ENCODE results near the gene HTR5A. TPM values are rescaled to one million over a fixed set of nuclear protein-coding genes. Genes with fewer than 3 reads are reported as not detected.

HTR5A gene
- total RNA-seq, 1 donor from 2014 or later: not detected

DNA sequence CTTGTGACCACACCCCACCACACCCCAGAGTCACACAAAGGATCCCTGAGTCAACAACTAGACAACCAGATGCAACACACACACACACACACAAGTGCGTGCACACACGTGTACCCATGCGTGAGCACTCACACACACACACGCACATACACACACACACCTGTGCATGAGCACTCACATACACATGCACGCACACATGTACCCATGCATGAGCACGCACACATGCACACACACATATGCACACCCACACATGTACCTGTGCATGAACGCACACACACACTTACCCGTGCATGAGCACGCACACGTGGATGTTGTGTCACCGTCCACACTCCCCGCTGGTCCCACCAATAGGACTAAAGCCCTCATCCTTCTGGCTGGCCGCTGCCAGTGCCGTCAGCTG is 60.4 kb downstream of the HTR5A start:
- H3K9me3 Mint-ChIP-seq (ENCODE audit: low read depth): no peaks in the 10 kb centered on the region
- TF ChIP-seq, protein P1, sequence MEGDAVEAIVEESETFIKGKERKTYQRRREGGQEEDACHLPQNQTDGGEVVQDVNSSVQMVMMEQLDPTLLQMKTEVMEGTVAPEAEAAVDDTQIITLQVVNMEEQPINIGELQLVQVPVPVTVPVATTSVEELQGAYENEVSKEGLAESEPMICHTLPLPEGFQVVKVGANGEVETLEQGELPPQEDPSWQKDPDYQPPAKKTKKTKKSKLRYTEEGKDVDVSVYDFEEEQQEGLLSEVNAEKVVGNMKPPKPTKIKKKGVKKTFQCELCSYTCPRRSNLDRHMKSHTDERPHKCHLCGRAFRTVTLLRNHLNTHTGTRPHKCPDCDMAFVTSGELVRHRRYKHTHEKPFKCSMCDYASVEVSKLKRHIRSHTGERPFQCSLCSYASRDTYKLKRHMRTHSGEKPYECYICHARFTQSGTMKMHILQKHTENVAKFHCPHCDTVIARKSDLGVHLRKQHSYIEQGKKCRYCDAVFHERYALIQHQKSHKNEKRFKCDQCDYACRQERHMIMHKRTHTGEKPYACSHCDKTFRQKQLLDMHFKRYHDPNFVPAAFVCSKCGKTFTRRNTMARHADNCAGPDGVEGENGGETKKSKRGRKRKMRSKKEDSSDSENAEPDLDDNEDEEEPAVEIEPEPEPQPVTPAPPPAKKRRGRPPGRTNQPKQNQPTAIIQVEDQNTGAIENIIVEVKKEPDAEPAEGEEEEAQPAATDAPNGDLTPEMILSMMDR (IDR thresholded peaks at IDR 0.05): no peak
- H3K27me3 Mint-ChIP-seq (ENCODE audit: low read depth): peaks cover 9% of the 10 kb centered on the region
- no peak overlapping the region for H3K27ac Mint-ChIP-seq (ENCODE audit: unreplicated experiment)
- H3K4me3 Mint-ChIP-seq (ENCODE audit: unreplicated experiment): no peak overlapping the region
- H3K36me3 Mint-ChIP-seq (ENCODE audit: low read depth): no peaks in the 10 kb centered on the region
- no peak for DNase-seq (ENCODE audit: low spot score)
- H3K4me1 Mint-ChIP-seq (ENCODE audit: low read depth): no peaks in the 10 kb centered on the region

DNA sequence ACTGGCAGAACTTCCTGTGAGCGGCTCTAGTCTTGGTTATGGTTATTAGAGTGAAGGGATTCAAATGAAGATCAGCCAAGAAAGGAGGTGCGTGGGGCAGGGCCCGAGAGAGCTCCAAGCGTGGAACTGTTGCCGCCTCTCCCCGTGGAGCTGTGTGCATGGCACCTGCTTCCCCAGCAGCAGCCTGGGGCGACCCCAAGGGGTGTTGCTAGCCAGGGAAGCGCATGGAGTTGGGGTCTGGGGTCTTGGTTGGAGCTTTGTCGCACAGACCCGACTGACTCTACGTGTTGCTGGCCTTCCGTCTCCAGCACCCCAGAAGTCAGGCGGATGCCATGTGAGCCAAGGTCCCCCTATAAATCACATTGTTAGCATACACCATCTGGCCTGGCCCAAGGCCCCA is 61.0 kb downstream of the HTR5A start:
- TF ChIP-seq, protein P1 (IDR thresholded peaks at IDR 0.05): no peak
- DNase-seq (ENCODE audit: low spot score): no peak
- Mint-ChIP-seq H3K27me3 (ENCODE audit: low read depth) (peaks cover 8% of the 10 kb centered on the region), H3K4me1 (ENCODE audit: low read depth) (no peaks in the 10 kb centered on the region), H3K4me3 (ENCODE audit: unreplicated experiment) (no peak overlapping the region), H3K27ac (ENCODE audit: unreplicated experiment) (no peak overlapping the region), H3K9me3 (ENCODE audit: low read depth) (no peaks in the 10 kb centered on the region), H3K36me3 (ENCODE audit: low read depth) (no peaks in the 10 kb centered on the region)

DNA sequence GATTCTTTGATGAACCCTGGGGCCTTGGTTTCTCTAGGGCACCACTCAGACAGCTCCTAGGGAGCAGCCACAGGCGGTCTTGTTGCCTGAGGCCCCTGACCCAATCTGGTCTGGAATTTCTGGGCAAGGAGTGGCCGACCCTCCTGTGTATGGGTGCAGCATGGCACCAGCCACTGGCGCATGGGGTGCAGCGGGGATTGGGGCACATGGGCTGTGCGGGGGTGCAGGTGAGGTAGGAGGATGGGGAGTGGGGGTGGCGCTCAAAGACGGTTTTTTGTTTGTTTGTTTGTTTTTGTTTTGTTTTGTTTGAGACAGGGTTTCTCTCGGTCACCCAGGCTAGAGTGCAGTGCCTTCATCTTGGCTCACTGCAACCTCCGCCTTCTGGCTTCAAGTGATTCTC is 62.3 kb downstream of the HTR5A start:
- H3K9me3 Mint-ChIP-seq (ENCODE audit: low read depth): peaks cover 3% of the 10 kb centered on the region
- H3K27ac Mint-ChIP-seq (ENCODE audit: unreplicated experiment): no peak overlapping the region
- no peaks in the 10 kb centered on the region for H3K36me3 Mint-ChIP-seq (ENCODE audit: low read depth)
- no peak overlapping the region for H3K4me3 Mint-ChIP-seq (ENCODE audit: unreplicated experiment)
- no peak for DNase-seq (ENCODE audit: low spot score)
- H3K27me3 Mint-ChIP-seq (ENCODE audit: low read depth): peaks cover 4% of the 10 kb centered on the region
- H3K4me1 Mint-ChIP-seq (ENCODE audit: low read depth): no peaks in the 10 kb centered on the region
- TF ChIP-seq, protein P1 (IDR thresholded peaks at IDR 0.05): no peak

DNA sequence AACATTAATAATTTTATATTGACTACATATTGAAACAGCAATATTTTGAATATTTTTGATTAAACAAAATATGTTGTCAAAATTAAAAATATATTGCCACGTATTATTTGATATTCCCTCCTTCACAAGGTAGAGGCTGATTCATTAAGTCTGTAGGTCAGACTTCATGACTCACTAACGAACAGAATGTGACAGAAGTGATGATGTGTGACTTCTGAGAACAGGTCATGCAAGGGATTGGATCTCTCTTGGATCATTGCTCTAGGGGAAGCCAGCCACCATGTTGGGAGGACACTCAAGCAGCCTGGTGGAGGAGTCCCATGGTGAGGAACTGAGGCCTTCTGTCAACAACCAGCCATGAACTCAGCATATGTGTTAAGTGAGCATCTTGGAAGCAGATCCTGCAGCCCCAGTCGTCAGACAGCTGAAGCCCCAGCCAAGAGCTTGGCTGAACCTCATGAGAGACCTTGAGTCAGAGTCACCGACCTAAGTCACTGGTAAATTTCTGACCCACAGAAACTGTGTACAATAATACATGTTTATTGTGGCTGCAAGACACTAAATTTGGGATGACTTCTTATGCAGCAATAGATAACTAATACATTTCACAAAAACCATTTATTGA is 66.6 kb downstream of the HTR5A start:
- Mint-ChIP-seq H3K9me3 (ENCODE audit: low read depth) (peaks cover 3% of the 10 kb centered on the region), H3K4me3 (ENCODE audit: unreplicated experiment) (no peak overlapping the region), H3K27me3 (ENCODE audit: low read depth) (peaks cover 15% of the 10 kb centered on the region), H3K36me3 (ENCODE audit: low read depth) (no peaks in the 10 kb centered on the region), H3K27ac (ENCODE audit: unreplicated experiment) (no peak overlapping the region), H3K4me1 (ENCODE audit: low read depth) (no peaks in the 10 kb centered on the region)
- no peak for DNase-seq (ENCODE audit: low spot score)
- TF ChIP-seq, protein P1 (IDR thresholded peaks at IDR 0.05): no peak

Other genes with a start within 250 kb of the HTR5A start
- 8.2 to 11.2 TPM (median 8.9 TPM) in 3 replicates for gene PAXIP1, start 67.2 kb upstream of the HTR5A start, total RNA-seq
- 21.3 to 33.7 TPM (median 31.8 TPM) in 3 replicates for gene INSIG1, start 227.6 kb downstream of the HTR5A start, total RNA-seq

Measured in chondrocyte (in vitro differentiated cells).